ENCODE results near the gene SEC14L1. TPM values are rescaled to one million over a fixed set of nuclear protein-coding genes. Genes with fewer than 3 reads are reported as not detected.

SEC14L1 gene
- total and polyA plus RNA-seq, 2 of the 8 experiments (the other 6 are each of a cell fraction or from before 2014, with no cell fraction given), result 27.2 to 74.4 TPM

DNA sequence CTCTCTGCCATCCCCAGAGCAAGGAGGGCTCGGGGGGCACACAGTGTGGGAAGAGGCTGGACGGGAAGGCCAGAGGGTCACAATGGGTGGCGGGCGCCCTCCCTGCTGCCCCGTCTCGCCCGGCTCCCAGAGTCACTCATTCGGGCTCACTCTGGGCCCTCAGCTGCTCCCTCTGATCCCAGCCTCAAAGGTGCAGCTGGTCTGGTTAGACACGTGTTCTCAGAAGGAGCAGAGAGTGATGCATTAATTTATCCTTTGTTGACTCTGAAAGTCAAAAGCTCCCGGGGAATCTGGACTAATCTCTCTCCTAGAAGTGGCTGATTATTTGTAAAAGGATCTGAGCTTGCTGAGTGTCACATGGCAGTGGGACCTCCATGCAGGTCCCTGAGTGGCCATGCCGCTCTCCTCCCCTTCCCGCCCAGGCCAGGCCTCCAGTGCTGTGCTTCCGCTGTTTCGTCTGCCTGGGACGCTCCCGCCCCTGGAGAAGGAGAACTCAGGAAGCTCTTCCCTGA lies 87.5 kb downstream of the SEC14L1 start:
- Histone ChIP-seq H4K91ac (replicated peaks; ENCODE audit: insufficient read length, low read length) (no peak overlapping the region), H3K9me3 (ENCODE audit: insufficient read depth in 2 of 2, low read depth in 1 of 2, low read length in 1 of 2) (no peaks in the 10 kb centered on the region), H2BK20ac (ENCODE audit: low read length) (no peak overlapping the region), H3K23ac (ENCODE audit: insufficient read length) (no peak overlapping the region), H3K79me2 (ENCODE audit: control insufficient read depth in 1 of 2, insufficient read depth in 2 of 2, low read length in 2 of 2) (no peaks in the 10 kb centered on the region), H2BK120ac (replicated peaks; ENCODE audit: low read depth, low read length) (no peak overlapping the region), H2BK15ac (ENCODE audit: low read length) (no peak overlapping the region), H3K36me3 (ENCODE audit: control insufficient read depth in 2 of 4, insufficient read depth in 4 of 4, low read length in 3 of 4) (no peaks in the 10 kb centered on the region), H2AK5ac (ENCODE audit: low read depth, low read length) (no peak overlapping the region), H3K14ac (ENCODE audit: insufficient read length) (no peak overlapping the region), H3K27me3 (replicated peaks in 1 of 4; ENCODE audit: control insufficient read depth in 3 of 4, extremely low read depth in 1 of 4, insufficient read depth in 3 of 4, low read length in 3 of 4) (no peaks in the 10 kb centered on the region), H3K79me1 (ENCODE audit: low read depth, low read length) (no peaks in the 10 kb centered on the region), H3K23me2 (ENCODE audit: low read depth, low read length) (no peaks in the 10 kb centered on the region; the same call in 1 of the 2 replicates), H3K4me2 (ENCODE audit: insufficient read depth in 1 of 2, low read depth in 2 of 2, low read length in 2 of 2) (no peak overlapping the region), H2AFZ (ENCODE audit: low read length) (no peak overlapping the region), H3K27ac (ENCODE audit: low read depth, low read length) (no peak overlapping the region), H2BK12ac (ENCODE audit: low read depth, low read length) (no peak overlapping the region), H3K4me1 (replicated peaks in 1 of 4; ENCODE audit: control insufficient read depth in 3 of 4, insufficient read depth in 4 of 4, low read length in 3 of 4) (no peaks in the 10 kb centered on the region), H3K4me3 (ENCODE audit: extremely low read depth in 1 of 4, insufficient read depth in 2 of 4, low read depth in 3 of 4, low read length in 4 of 4) (no peak overlapping the region), H4K8ac (ENCODE audit: extremely low read depth, insufficient read depth, low read length) (no peak overlapping the region), H2BK5ac (ENCODE audit: low read depth, low read length) (no peak overlapping the region), H3K4ac (replicated peaks; ENCODE audit: insufficient read length, low read depth, low read length) (no peak overlapping the region), H3K56ac (replicated peaks; ENCODE audit: insufficient read length, low read depth, low read length) (no peak overlapping the region), H4K20me1 (replicated peaks in 1 of 2; ENCODE audit: control insufficient read depth in 1 of 2, insufficient read depth in 2 of 2, low read length in 2 of 2) (no peaks in the 10 kb centered on the region), H4K5ac (ENCODE audit: insufficient read length, low read depth, low read length) (no peak overlapping the region), H3K18ac (ENCODE audit: extremely low read depth, low read length) (no peak overlapping the region), H3K9ac (replicated peaks in 1 of 4; ENCODE audit: extremely low read depth in 1 of 4, low read depth in 3 of 4, low read length in 3 of 4) (no peak overlapping the region)
- no peak for FAIRE-seq
- ChIA-PET POLR2A (ENCODE audit: partially characterized antibody) (no interaction called here), CTCF (ENCODE audit: partially characterized antibody) (interaction anchor here (0.7 to 2.2 kb wide), 6 partner anchors 13 to 169 kb away, joined by 3 to 7 read pairs (median 4); no protein-coding TSS in a partner anchor)
- no peak for TF ChIP-seq HDAC6 (IDR thresholded peaks at IDR 0.05; ENCODE audit: low read depth, low read length)
- no peak for TF ChIP-seq GABPA (IDR thresholded peaks at IDR 0.05; ENCODE audit: borderline replicate concordance, insufficient read depth, low read length)
- no peak for TF ChIP-seq EGR1 (IDR thresholded peaks at IDR 0.05; ENCODE audit: borderline replicate concordance, low read depth, low read length)
- TF ChIP-seq, protein P1, sequence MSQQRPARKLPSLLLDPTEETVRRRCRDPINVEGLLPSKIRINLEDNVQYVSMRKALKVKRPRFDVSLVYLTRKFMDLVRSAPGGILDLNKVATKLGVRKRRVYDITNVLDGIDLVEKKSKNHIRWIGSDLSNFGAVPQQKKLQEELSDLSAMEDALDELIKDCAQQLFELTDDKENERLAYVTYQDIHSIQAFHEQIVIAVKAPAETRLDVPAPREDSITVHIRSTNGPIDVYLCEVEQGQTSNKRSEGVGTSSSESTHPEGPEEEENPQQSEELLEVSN (IDR thresholded peaks at IDR 0.05), result peak; percentile 78
- no peak for TF ChIP-seq EP300 (IDR thresholded peaks at IDR 0.05; ENCODE audit: borderline replicate concordance in 1 of 2, low read depth in 2 of 2, low read length in 2 of 2)
- TF ChIP-seq TBP (IDR thresholded peaks at IDR 0.05; ENCODE audit: low read depth, low read length), result no peak
- DNase-seq (ENCODE audit: low read depth in 1 of 2, low spot score in 2 of 2), result no peak
- 89% methylated on average over 16 of the region's 16 CpGs; no CpG with 5 or more reads in 1 of the 2 experiments for WGBS, 2 experiments (ENCODE audit: extremely low coverage in 1 of 2, insufficient coverage in 1 of 2, insufficient read length in 1 of 2, insufficient replicate concordance in 2 of 2, low coverage in 1 of 2, low lambda C conversion rate in 2 of 2, missing lambda C conversion rate in 1 of 2)
